Lower leg skin (tissue), 3 donors: Measurements from ENCODE around the gene ANKRD33B.

Source experiments
- CTCF ChIP-seq, 3 donors: fragments of 450-650 bp; IDR thresholded peaks; one replicate each; pipeline ENCODE4 v1.5.1; 2016; ENCODE audit warnings: antibody characterized with exemption in 3 of 3, mild to moderate bottlenecking in 3 of 3, moderate library complexity in 2 of 3
- POLR2A ChIP-seq, 2 donors: fragments of 450-650 bp; IDR thresholded peaks; one replicate each; pipeline ENCODE4 v1.6.1; 2016 to 2017; ENCODE audit warnings: antibody characterized with exemption in 2 of 2, mild to moderate bottlenecking in 1 of 2, moderate library complexity in 1 of 2

DNA sequence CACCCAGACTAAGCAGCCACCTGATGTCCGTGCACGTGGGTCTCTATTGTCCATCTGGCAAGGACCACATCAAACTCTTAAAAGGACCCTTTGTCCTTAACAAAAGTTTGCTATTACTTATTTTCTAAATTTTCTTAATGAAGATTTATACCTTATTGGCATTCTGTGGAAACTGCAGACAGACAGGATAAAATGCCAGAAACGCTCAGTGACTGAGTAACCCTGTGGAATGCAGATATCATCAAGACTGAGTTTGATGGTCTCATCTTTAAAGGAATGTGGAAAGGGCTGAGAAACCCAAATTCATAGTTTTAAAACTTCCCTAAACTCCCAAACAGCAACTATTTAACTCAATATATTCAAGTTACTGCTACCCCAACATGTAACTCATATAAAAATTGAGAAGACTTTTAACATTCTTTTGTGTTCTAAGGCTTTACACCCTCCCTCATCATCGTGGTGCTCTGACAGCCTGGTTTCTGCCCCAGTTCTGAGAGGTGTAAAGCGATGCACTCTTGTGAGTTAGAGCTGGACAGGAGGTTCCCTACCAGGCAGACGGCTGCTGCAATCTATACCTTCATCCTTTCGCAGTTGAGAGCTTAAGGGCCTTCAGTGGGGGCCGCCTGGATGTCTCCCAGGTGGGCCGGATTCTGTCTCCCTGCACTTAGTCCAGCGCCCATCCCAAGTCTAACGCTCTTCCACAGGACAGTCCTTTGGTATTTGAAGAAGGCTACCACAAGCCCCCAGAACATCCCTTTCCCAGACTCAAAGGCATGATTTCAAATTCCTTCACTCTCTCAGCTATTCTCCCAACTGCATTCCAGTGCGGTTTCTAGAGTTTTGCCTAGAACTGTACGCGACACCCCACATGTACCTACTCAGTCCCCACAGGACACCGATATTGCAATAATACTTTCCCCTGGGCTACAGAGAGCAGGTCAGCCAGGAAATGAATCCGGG lies 128.2 kb downstream of the ANKRD33B start:
- no peak for TF ChIP-seq CTCF (IDR thresholded peaks at IDR 0.05)
- no peak for TF ChIP-seq POLR2A (IDR thresholded peaks at IDR 0.05)
